Lower leg skin (tissue), 4 donors: ENCODE data around the gene MIER1. TPM values are rescaled to one million over a fixed set of nuclear protein-coding genes. Genes with fewer than 3 reads are reported as not detected.

Experiments
- DNase-seq, 2 donors: peaks; one replicate each; pipeline ENCODE4 v3.0.0-alpha.2; 2019; ENCODE audit warnings: low spot score in 2 of 2
- H3K4me3 ChIP-seq: fragments of 200-600 bp; sonication (generic); 2 replicates; pipeline ENCODE4 v1.5.1; 2017; ENCODE audit warnings: mild to moderate bottlenecking, low read depth; ENCODE audit not compliant: poor library complexity, severe bottlenecking
- POLR2A ChIP-seq, 2 donors: fragments of 450-650 bp; IDR thresholded peaks; one replicate each; pipeline ENCODE4 v1.6.1; 2016 to 2017; ENCODE audit warnings: antibody characterized with exemption in 2 of 2, mild to moderate bottlenecking in 1 of 2, moderate library complexity in 1 of 2
- WGBS, 2 donors: methylation state at CpG; one replicate each; pipeline ENCODE4 v1.1.5; 2018; 5-methylcytosine and 5-hydroxymethylcytosine counted together
- intact Hi-C: fragments of 100-400 bp; cut with DNase I; formaldehyde crosslinking; loops from one replicate; pipeline ENCODE4 v1.15.0; 2023; ENCODE audit warnings: low total_unique reads
- total RNA-seq, 4 donors: library from RNA; depleted of rRNA; stranded (reverse); fragments of >200 nt; gene quantifications; one replicate each; pipeline ENCODE4 v1.1.0, GENCODE V29; 2016
- TF ChIP-seq, protein P1 (sequence below), 3 donors: fragments of 450-650 bp; IDR thresholded peaks; one replicate each; pipeline ENCODE4 v1.5.1; 2016; ENCODE audit warnings: antibody characterized with exemption in 3 of 3, mild to moderate bottlenecking in 3 of 3, moderate library complexity in 2 of 3

MIER1 gene
- total RNA-seq, 4 donors from 2014 or later, result 17.0 to 26.5 (median 21.0) TPM

DNA sequence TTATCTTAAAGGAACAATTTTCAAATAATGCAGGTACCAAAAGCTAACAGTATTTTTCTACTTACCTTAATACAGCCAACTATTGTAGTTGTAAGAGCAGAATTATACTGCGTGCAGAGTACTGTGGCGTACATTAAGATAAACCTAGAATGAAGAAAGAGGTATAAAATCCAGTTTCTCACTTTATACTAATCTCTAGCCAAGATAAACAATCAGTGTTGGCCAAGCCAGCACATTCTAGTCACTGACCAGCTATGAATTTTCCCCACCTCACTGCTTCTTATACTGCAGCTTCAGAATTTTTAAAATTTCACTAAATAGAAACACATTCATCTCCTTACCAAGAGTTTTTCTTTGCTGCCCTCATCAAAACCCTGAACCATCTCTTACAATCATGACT, 95.5 kb downstream of the MIER1 start:
- TF ChIP-seq POLR2A (IDR thresholded peaks at IDR 0.05), result no peak
- TF ChIP-seq, protein P1, sequence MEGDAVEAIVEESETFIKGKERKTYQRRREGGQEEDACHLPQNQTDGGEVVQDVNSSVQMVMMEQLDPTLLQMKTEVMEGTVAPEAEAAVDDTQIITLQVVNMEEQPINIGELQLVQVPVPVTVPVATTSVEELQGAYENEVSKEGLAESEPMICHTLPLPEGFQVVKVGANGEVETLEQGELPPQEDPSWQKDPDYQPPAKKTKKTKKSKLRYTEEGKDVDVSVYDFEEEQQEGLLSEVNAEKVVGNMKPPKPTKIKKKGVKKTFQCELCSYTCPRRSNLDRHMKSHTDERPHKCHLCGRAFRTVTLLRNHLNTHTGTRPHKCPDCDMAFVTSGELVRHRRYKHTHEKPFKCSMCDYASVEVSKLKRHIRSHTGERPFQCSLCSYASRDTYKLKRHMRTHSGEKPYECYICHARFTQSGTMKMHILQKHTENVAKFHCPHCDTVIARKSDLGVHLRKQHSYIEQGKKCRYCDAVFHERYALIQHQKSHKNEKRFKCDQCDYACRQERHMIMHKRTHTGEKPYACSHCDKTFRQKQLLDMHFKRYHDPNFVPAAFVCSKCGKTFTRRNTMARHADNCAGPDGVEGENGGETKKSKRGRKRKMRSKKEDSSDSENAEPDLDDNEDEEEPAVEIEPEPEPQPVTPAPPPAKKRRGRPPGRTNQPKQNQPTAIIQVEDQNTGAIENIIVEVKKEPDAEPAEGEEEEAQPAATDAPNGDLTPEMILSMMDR (IDR thresholded peaks at IDR 0.05), result no peak
- no peak overlapping the region for H3K4me3 ChIP-seq
- no peak for DNase-seq
- WGBS, 2 donors, result 90% methylated on average over 2 of the region's 2 CpGs
- intact Hi-C loops, result no loop called here

DNA sequence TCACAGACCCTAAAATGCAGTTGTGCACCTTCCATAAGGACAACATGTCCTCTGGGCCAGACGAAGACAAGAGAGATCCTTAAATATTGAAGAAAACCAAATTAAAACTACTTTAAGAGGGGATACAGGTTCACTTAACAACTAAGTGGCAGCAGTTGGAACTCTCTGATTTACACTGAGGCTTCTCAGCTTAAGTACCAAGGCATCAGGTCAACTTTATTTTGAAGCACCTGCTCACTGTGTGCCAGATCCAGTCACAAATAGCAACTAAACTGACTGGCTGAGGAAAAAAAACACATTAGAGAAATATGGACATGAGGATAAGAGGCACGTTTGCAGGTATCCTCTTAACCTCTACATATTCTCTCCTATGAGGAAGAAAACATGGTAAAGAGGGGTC, 96.0 kb downstream of the MIER1 start:
- no peak overlapping the region for H3K4me3 ChIP-seq
- WGBS, 2 donors, result 34 to 66% methylated on average over 2 of the region's 2 CpGs
- DNase-seq, result no peak
- no peak for TF ChIP-seq POLR2A (IDR thresholded peaks at IDR 0.05)
- TF ChIP-seq, protein P1 (IDR thresholded peaks at IDR 0.05), result no peak
- intact Hi-C loops, result no loop called here

DNA sequence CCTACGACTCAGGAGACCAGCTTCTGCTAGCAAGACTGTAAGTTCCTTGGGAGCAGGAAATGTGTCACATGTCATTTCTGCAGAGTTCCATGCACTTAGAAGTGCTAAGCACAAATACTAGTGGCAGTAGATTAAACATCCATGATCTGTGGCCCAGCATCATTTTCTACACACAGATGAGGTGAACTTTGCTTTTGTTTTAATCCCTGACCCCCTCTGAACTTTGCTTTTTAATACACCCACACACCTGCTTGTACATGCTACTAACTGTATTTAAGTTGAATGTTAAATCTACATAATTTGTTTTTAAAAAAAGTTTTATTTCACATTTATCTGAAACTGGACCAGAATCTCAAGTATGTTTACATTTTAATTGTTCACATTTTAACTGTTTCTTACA, 104.7 kb downstream of the MIER1 start:
- no peak overlapping the region for H3K4me3 ChIP-seq
- TF ChIP-seq, protein P1 (IDR thresholded peaks at IDR 0.05), result no peak
- TF ChIP-seq POLR2A (IDR thresholded peaks at IDR 0.05), result no peak
- no peak for DNase-seq
- WGBS, 2 donors, result 96 to 100% methylated on average over 1 of the region's 1 CpG
- intact Hi-C loops, result no loop called here

DNA sequence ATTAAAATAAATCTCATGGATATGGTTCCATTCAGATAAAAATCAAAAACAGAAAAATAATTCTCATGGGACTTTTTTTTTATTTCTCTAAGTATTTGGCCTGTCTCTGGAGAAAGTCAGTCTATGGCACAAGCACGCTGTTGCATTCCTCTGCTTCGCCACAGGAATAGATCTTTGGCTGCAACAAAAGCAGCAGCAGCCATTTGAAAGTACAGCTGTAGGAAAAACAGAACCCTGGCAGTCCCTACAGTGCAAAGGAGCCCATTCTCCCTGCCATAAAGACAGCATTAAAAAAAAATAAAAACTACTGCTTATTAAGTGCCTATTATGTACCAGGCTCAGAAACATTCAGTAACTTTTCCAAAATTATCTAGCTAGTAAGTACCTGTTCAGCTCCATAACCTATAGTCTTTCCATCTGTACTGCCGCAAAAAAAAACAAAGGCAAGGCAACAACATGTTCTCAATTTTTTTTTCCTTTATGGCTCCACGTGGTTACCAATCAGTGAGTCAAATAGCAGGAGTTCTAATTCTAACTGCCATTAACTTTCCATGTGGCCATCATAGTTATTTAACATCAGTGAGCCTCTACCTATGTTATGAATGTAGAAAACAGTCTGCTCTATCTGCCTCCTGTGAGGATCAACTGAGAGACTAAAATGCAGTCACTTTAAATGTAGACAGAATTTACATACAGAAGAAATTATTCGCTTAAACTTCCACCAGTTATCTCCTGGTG, 106.5 kb downstream of the MIER1 start:
- intact Hi-C loops, result no loop called here
- DNase-seq, result no peak
- H3K4me3 ChIP-seq, result no peak overlapping the region
- no peak for TF ChIP-seq POLR2A (IDR thresholded peaks at IDR 0.05)
- TF ChIP-seq, protein P1 (IDR thresholded peaks at IDR 0.05), result no peak
- 55 to 64% methylated on average over 5 of the region's 5 CpGs for WGBS, 2 donors

DNA sequence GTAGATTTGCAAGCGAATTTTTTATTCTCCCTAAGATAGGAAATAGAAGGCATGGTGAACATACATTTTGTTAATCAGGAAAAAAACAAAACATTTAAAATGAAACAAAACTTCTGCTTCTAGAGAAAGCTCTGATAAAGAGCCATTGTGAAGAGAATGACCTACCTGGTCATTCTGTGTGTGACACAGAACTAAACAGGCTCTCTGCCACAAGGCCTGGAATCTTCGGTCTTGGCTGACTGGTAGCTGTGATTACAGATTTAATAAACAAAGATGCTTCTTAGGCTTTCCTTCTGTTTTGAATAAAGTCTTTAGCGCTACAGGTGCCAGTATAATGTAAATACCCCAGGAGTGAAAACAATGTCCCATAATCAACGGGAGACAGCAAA, 107.1 kb downstream of the MIER1 start:
- H3K4me3 ChIP-seq, result no peak overlapping the region
- DNase-seq, result no peak
- intact Hi-C loops, result no loop called here
- no peak for TF ChIP-seq POLR2A (IDR thresholded peaks at IDR 0.05)
- TF ChIP-seq, protein P1 (IDR thresholded peaks at IDR 0.05), result no peak
- 88 to 93% methylated on average over 4 of the region's 4 CpGs for WGBS, 2 donors

Other genes starting within 250 kb of the MIER1 start
- gene DYNLT5, start 172.5 kb upstream of the MIER1 start, total RNA-seq, result 1 to 10 TPM in 1 of 4 donors, under 1 TPM in 2, not detected in 1; 0.83 to 1.0 (median 0.97) TPM
- not detected for gene INSL5, start 123.7 kb upstream of the MIER1 start, total RNA-seq
- 1 to 10 TPM; 1.5 to 3.8 (median 2.5) TPM for gene DNAI4, start 134 bp upstream of the MIER1 start, total RNA-seq
- gene SLC35D1, start 129.2 kb downstream of the MIER1 start, total RNA-seq, result 10 to 100 TPM; 11.4 to 13.6 (median 12.5) TPM
- not detected for gene C1orf141, start 210.0 kb downstream of the MIER1 start, total RNA-seq
- not detected for gene IL23R, start 241.5 kb downstream of the MIER1 start, total RNA-seq